ENCODE data around the gene SH3BP5L. TPM values are rescaled to one million over a fixed set of nuclear protein-coding genes. Genes with fewer than 3 reads are reported as not detected.

The SH3BP5L gene
- total RNA-seq, 2 donors from 2014 or later: 23.1 to 25.3 TPM

Other genes starting within 250 kb of the SH3BP5L start
- not detected for gene OR2T10, start 228.2 kb downstream of the SH3BP5L start, total RNA-seq
- not detected for gene OR2T11, start 190.8 kb downstream of the SH3BP5L start, total RNA-seq
- not detected for gene OR2T35, start 180.6 kb downstream of the SH3BP5L start, total RNA-seq
- not detected for gene OR2T27, start 170.4 kb downstream of the SH3BP5L start, total RNA-seq
- gene OR14I1, start 123.1 kb downstream of the SH3BP5L start, total RNA-seq: not detected
- gene LYPD8, start 70.2 kb downstream of the SH3BP5L start, total RNA-seq: not detected
- 10 to 100 TPM; 42.2 to 47.6 TPM for gene ZNF672, start 12.3 kb upstream of the SH3BP5L start, total RNA-seq
- gene ZNF692, start 33.2 kb upstream of the SH3BP5L start, total RNA-seq: 10 to 100 TPM; 42.8 to 57.6 TPM
- gene PGBD2, start 80.3 kb upstream of the SH3BP5L start, total RNA-seq: 1 to 10 TPM; 4.0 to 6.1 TPM